ENCODE data around the gene FBXL19.

The FBXL19 gene

GRCh38 chr16:30942426-30942806 is 19.0 kb downstream of the FBXL19 start:
- in situ Hi-C loops (cut with HindIII; ENCODE audit: low sequenced_read_pairs): no loop called here

- in situ Hi-C loops (cut with HindIII; ENCODE audit: low sequenced_read_pairs): no loop called here
Measured at GRCh38 chr16:30944352-30944751, 21.0 kb downstream of the FBXL19 start.

GRCh38 chr16:30946671-30947540 is 23.5 kb downstream of the FBXL19 start:
- in situ Hi-C loops (cut with HindIII; ENCODE audit: low sequenced_read_pairs): no loop called here

GRCh38 chr16:30947541-30947858 is 24.1 kb downstream of the FBXL19 start:
- in situ Hi-C loops (cut with HindIII; ENCODE audit: low sequenced_read_pairs): no loop called here

- in situ Hi-C loops (cut with HindIII; ENCODE audit: low sequenced_read_pairs): no loop called here
Measured at GRCh38 chr16:30947859-30948666, 24.7 kb downstream of the FBXL19 start.

- in situ Hi-C loops (cut with HindIII; ENCODE audit: low sequenced_read_pairs): no loop called here
Measured at GRCh38 chr16:30948667-30949649, 25.6 kb downstream of the FBXL19 start, which contains the start of gene ORAI3. Gene ORAI3 (plus strand): TSS chr16:30949068. CDS start chr16:30949290, 222 bp downstream.

GRCh38 chr16:30949650-30950515 is 26.5 kb downstream of the FBXL19 start:
- in situ Hi-C loops (cut with HindIII; ENCODE audit: low sequenced_read_pairs): no loop called here

GRCh38 chr16:30950516-30951065 is 27.2 kb downstream of the FBXL19 start:
- in situ Hi-C loops (cut with HindIII; ENCODE audit: low sequenced_read_pairs): no loop called here

GRCh38 chr16:30951193-30951592 is 27.8 kb downstream of the FBXL19 start:
- in situ Hi-C loops (cut with HindIII; ENCODE audit: low sequenced_read_pairs): no loop called here

- in situ Hi-C loops (cut with HindIII; ENCODE audit: low sequenced_read_pairs): no loop called here
Measured at GRCh38 chr16:30951750-30952149, 28.4 kb downstream of the FBXL19 start.

GRCh38 chr16:30953111-30953510 is 29.7 kb downstream of the FBXL19 start:
- in situ Hi-C loops (cut with HindIII; ENCODE audit: low sequenced_read_pairs): no loop called here

GRCh38 chr16:30953511-30954124 is 30.2 kb downstream of the FBXL19 start:
- in situ Hi-C loops (cut with HindIII; ENCODE audit: low sequenced_read_pairs): no loop called here

- in situ Hi-C loops (cut with HindIII; ENCODE audit: low sequenced_read_pairs): no loop called here
Measured at GRCh38 chr16:30954993-30955392, 31.6 kb downstream of the FBXL19 start.

GRCh38 chr16:30956601-30957455 is 33.5 kb downstream of the FBXL19 start:
- in situ Hi-C loops (cut with HindIII; ENCODE audit: low sequenced_read_pairs): no loop called here

- in situ Hi-C loops (cut with HindIII; ENCODE audit: low sequenced_read_pairs): no loop called here
Measured at GRCh38 chr16:30957456-30958174, 34.2 kb downstream of the FBXL19 start, which contains the start of gene SETD1A. Gene SETD1A (plus strand): TSS chr16:30957754. CDS start chr16:30958732, 978 bp downstream.

GRCh38 chr16:30958175-30959079 is 35.1 kb downstream of the FBXL19 start:
- in situ Hi-C loops (cut with HindIII; ENCODE audit: low sequenced_read_pairs): no loop called here
